HG03280 (cell line): ENCODE data around the gene EOMES.
A peak's percentile ranks its signal among the peaks of the same experiment; 100 is the strongest.
"Not testable (repeated sequence)": the region's sequence is repeated elsewhere in the genome, so short reads cannot be mapped to it uniquely, and the experiment has no call there.

Experiments used
- ATAC-seq: cut with Tn5 transposase; IDR thresholded peaks from one replicate; pipeline ENCODE4 v1.9.1; 2021; ENCODE audit warnings: mild to moderate bottlenecking, moderate library complexity; ENCODE audit not compliant: unreplicated experiment

Gene EOMES

DNA sequence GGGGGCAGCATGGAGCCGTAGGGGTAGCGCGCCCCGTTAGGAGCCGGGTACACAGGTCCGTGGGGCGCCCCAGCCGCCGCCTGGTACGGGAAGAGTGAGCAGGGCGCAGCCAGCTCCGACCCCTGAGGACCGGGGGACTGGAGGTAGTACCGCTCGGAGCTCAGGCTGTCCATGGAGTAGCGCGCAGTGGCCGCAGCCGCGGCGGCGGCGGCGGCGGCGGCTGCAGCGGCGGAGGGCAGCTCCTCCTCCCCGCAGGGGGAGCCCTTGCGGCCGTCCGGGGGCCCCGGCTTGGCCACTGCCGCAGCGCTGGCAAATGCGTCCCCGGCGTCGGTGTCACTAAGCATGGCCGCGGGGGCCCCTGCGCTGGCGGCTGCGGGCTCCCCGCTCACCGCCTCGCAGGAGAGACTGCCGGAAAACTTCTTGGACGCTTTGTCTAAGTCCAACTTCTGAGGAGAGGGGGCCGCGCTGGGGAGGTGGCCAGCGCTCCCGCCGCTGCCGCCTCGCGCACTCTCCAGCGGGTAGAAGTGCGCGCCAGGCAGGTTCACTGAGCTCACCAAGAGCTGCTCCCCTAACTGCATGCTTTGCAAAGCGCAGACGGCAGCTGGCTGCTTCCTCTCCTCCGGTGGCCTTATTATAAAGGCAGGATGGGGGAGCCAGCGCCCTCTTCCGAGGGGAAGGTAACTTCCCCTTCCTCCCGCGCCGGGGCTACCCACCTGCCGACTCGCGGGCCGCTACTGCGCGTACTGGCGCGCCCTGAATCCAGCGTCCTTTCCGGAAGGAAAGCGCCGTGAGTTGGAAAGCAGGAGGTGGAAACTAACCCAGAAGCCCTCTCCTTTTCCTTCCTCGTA is at the start of gene EOMES:
EOMES (minus strand) TSS at position 607 of the 848 bp plus-strand sequence; CDS start at position 578, 29 bp downstream.
- peak; percentile 68 for ATAC-seq

DNA sequence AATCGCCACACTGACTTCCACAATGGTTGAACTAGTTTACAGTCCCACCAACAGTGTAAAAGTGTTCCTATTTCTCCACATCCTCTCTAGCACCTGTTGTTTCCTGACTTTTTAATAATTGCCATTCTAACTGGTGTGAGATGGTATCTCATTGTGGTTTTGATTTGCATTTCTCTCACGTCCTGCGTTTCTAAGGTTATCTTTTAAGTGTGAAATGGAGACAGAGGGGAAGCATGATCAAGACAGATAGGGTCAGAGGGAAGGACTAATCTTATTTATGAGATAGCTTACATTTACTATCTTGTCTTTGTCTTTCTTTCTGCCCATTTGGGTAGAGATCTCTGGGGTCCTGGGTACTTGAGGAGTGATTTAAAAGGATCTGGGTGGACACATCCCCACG is 48.3 kb upstream of the EOMES start:
- not testable (repeated sequence) for ATAC-seq

DNA sequence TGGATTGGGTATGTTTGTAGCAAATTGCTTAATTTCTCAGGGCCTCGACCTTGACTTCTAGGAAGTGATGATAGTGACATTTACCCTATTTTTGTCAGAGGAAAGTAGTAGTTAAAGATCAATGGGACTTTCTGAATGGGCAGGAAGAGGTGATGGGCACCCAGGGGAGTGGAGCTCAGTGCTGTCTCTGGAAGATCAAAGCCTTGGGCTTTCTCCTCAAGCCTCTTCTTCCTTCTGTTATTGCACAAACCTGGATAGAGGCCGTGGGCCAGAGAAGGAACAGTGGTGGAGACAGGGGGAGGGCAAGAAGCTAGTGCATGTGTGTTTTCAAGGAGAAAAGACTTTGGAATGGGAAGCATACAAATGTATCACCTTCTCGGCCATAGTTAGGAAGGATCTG is 44.9 kb upstream of the EOMES start:
- no peak for ATAC-seq

DNA sequence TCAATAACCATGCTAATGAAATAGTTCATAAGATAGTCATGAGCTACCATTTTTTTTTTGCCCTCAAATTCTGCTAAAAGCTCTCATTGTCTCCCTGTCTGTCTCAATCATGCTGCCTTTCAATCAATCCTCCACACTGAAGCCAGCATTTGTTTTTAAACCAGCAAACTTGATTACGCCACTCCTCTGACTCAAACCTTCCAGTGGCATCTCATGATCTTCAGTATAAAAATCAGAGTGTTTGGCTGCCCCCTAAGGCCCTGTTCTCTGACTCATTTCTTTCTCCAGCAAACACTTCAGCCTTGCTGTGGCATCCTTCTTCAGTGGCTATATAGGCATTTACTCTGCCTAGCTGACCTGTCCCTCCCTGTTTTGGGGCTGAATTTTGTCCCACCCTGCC is 36.0 kb upstream of the EOMES start:
- no peak for ATAC-seq

DNA sequence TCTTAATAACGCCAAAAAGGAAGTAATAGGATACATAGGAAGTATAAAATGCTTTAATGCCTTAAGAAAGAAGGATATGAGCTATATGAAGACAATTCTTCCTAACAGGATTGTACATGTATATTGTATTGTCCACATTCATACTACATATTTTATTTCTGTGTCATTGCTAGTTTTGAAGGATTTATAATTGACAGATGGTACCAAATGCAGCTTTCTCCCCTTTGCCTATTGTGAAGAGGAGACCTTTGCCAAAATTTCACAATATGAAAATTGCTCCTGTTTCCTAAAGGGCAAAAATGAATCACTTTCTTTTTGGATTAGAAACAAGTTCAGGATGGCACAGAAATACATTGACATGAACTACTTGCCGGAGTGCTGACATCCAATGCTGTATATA is 34.8 kb upstream of the EOMES start:
- no peak for ATAC-seq

DNA sequence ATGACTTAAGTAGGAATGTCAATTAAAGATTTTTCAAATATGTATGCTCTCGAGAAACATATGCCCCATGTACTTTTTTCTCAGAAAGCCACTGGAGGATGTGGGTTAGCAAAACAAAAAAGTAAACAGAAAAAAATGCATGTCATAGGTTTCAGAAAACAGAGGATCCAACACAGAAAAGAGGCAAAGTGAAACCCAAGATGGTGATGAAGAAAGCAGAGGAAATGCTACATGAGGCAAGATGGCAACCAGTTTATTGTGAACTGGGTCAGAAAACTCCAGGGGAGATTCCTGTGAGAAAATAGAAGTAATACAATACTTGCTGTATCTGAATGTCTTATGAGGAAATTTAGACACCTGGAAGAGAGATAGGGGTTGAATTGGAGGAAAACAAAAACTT is 30.8 kb upstream of the EOMES start:
- no peak for ATAC-seq

DNA sequence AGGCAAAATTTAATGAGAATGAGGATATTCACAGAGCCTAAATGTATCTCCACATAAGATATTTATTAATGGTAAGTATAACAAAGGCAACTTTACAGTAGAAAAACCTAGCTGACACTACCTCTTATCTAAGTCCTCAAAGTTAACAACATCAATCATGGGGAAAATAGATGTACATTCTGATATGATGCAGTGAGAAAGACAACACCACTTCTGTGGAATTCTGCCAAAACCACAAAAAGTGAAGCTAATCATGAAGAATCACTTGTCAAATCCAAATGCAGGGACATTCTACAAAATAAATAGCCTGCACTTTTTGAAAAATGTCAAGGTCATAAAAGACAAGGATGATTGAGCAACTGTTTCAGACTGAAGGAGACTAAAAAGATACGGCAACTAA is 27.5 kb upstream of the EOMES start:
- ATAC-seq, result no peak

DNA sequence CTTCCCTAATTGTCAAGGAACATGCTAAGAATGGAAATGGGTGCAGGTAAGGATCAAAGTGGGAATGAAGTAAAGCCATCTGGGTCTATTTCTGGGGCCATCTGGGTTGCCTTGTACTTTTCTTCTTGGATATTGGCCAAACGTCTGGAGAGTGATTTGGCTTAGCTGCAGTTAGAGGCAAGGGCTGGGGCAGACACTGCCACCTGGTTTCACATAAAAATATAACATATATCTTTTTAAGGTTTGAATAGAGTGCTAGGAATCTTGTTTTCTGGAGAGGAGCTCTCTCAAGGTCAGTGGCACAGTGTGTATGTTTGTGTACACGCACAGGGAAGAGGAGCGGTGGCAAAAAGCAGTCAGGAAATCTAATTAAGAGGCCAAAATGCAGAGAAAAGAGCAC is 24.7 kb upstream of the EOMES start:
- ATAC-seq, result no peak

DNA sequence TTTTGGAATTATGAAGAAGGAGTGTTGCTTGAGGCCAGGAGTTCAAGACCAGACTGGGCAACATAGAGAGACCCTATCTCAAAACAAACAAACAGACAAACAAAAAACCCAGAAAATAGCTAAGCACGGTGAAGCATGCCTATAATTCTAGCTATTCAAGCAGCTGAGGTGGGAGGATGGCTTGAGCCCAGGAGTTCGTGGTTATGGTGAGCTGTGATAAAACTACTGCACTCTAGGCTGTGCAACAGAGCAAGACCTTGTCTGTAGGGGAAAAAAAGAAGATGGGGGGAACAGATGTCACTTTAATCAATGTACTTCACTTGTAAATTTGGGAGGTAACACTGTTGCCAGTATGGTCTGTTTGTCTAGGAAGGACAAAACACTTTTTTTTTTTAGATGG is 18.7 kb upstream of the EOMES start:
- no peak for ATAC-seq

DNA sequence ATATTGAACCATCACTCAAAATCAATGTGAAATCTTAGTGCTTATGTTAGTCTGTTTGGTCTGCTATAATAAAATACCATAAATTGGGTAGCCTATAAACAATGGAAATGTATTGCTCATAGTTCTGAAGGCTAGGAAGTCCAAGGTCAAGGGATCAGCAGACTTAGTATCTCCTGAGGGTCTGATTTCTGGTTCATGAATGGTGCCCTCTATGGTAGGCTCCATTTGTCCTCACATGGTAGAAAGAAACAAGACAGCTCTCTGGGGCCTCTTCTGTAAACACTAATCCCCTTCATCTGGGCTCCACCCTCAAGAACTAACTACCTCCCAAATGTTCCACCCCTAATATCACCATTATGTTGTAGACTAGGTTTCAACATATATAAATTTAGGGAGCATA is 15.0 kb upstream of the EOMES start:
- ATAC-seq, result no peak

DNA sequence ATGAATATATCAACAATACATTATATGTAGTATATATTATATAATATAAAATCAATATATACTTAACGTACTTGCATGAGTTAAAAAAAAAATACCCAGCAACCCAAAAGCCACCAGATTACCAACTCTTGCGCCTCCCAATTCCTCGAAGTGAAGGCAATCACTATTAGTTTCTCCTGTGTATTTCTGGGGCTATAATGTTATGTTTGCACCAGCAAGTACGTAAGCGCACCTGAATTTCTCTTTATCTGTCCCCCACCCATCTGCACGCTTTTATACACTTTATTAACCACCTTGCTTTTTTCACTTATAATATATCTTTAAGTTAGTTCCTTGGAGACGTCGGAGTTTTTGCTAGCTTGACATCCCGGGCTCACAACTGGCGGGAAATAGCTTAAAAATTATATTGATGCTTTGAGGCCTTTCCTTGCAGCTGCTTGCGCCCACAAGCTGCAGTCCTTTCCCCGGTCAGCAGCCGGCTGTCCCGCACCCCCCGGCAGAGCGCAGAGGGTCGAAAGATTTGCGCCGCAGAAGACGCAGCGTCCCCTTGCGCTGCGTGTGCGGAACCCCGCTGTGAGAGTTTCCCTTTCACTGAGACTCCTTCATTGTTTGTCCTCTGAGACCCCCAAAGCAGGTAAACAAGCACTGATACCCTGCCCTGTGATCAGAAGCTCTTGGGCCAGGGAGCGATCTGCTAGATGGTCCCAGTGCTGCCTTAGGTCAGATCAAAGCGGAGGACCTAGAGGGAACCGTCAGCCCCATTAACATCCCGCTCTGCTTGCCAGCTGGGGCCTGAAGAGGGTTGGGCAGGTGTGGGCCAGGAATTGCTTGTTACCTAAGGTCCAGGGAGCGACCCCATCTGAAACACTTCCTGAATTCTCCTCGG is 8.9 kb upstream of the EOMES start:
- ATAC-seq, result no peak

DNA sequence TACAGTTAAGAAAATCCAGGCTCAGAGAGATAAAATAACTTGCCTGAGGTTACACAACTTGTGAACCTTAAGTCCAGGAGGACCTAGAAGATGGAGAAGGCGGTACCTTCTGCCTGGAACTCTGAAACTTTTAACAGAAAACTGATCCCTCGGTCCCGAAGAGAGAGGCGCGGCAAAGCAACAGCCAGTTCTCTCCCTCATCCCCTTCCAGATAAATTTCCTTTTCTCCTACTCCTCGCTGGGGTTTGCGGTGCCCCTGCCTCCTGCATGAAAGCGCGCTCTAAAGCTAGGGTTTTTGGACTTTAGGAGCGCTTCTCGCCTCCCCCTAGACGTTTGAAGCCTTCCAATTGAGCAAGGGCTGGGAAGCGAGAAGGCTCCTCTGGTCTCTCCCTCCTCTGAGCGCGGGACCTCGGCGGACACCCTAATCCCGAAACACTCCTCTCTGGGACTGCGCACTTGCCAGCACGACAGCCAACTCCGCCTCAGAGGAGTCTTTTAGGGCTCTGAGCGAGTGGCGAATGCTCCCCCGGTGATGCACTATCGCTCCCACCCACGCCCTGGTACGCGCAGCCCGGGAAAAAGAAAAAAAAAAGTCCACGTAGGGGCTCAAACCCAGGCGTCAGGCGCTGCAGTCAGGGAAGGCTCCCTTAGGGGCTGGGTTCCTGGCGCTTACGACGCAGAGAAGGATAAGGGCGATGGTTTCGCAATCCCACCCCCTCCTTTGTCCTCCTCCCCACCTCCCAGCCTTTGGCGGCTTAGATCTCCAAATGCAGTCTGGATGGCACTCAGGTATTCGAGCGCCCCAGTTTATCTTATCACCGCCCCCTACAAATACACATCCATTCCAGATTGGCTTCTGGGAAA is 7.9 kb upstream of the EOMES start:
- ATAC-seq, result no peak

DNA sequence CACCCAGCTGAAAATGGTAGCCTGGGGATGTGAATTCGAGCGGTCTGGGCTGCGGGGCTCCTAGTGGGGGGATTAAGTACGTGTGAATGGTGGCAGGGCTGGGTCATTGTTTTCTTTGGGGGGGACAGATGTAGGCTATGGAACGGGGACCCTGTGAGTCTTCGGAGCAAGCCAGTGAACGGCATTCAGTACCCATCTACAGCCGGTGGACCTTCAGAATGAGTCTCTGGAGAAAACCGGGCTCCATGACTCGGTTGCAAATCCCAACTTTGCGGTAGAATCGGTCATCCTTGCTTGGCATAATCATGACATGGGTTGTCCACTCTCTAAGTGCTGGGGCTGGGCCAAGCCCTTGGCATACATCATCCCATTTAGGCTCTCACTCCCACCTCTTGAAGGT is 7.2 kb upstream of the EOMES start:
- ATAC-seq, result no peak

DNA sequence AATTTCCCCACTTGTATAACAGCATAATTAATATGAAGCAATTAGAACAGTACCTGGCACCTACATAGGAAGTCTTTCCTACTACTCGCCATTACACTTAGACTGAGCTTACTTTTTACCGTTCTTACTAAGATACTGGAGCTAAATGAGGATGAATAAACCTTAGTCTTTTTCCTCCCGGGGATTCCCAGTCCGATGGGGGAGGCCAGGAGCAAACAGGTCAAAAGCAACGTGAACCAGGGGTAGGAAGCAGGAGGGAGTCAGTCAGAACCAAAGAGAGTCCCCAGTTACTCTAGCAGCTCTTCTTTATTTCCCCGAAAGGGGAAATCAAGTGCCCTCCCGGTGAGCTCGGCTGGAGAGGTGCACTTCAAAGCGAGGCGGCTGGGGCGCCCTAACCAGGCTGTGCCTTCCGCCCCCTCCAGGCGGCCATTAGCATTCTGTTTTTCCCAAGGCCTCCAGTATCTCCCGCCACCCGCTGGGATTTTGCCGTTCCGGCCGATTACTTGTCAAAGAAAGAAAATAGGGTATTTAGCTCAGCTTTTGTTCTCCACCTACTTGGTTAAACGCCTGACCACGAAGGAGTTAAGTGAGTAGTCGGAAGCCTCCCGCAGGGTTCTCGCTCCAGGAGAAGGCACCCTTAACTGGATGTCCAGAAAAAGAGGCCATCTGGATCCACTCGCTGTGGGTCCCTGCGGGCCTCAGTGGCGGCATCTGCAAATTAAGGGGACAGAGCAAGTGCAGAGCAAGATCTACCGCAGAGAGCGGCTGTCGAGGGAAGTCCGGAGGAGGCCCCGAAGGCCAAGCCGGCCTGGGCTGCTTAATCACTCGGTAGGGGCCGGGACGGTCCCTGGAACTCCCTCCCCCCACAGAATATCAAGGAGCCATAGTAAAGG is 6.3 kb upstream of the EOMES start:
- no peak for ATAC-seq

DNA sequence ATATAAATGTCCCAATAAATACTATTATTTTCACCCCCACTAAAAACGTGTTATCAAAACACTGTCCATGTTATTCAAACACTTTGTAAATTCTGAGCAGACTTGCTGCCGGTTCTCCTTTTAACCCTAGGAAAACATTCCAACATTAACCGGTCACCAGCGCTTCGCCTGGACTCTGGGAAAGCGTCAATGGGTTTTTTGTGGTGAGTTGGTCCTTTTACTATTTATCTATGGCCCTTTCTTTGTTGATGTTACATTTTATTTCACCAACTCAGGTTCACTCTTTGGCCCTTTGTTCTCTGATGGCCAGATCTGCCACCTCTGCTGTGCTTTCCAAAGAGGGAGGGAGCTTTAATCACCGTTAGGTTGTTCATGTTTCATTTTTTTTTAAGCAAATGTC is 4.1 kb upstream of the EOMES start:
- ATAC-seq, result no peak

DNA sequence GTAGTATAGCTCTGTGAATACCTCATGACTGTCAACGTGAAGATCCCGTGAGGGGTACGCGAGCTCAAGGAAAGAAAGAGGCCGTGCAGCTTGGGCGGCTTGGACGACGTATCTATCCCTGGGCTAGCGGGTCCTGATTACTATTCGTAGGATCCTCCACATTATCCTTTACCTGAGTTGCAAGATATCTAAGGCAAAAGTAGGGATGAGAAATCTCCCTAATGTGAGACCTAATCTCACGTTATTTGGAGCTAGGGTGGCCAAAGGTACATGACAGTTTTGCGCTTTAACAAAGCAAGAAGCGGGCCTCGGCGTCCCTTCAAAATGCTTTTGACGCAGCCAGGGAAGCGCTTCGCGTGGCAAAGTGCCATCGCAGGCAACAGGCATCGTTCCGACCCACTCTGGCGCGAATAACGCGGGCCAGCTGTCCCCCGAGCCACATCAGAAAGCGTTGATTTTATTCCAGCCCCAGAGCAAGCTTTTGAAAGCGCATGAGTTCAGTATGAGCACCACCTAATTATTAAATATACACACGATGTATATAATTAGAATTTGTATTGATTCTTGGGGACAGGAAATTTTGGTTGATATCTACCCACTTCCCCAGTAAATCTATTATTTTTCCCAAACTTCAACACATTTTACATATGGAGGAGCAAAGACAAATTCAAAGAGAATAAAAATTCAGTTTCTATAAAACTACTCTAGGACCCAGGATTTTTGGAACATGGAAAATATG is 2.5 kb upstream of the EOMES start:
- no peak for ATAC-seq

DNA sequence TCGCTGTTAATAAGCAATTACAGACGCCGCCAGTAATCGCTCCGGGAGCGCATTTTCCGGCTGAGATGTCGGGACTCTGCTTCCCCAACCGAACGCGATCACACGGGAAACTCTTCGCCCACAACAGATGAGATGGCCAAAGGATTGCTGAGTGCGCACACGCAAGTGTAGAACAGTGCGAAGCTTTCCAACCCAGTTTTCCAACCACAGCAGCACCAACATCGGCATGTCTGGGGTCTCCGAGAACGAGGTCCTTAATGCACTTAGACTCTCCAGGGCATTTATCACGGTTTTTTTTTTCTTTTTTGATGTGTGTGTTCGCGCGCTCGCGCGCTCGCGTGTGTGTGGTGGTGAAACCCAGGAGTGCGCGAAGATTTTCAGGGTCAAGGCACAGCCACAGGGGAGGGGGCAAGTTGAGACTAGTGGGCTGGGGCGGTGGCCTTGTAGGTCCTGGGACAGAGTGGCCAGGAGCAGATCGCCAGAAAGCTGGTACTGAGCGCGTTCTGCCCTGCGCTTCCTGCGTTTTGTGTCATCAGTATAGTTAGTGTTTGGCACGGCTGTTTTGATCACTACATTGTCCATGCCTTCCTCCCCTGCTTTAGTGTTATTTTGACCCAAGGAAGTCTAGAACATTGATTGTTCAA is 1.8 kb upstream of the EOMES start:
- no peak for ATAC-seq

DNA sequence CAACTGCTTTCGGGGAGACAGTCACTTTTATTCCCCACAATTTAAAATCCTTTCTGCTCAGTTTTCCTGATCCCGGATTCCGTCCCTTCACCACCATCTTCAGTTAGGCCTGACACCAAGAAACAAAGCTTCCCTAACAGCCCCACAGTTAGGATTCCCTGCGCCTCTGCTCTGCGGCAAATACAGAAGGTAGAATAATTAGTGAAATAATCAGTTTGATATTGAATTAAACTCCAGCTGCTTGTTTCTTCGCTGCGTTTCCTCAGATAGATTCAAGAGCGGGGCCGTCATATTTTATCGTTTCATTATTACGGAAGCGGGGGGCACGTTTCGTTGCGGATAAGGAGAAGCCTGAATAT is 1.3 kb upstream of the EOMES start:
- no peak for ATAC-seq

DNA sequence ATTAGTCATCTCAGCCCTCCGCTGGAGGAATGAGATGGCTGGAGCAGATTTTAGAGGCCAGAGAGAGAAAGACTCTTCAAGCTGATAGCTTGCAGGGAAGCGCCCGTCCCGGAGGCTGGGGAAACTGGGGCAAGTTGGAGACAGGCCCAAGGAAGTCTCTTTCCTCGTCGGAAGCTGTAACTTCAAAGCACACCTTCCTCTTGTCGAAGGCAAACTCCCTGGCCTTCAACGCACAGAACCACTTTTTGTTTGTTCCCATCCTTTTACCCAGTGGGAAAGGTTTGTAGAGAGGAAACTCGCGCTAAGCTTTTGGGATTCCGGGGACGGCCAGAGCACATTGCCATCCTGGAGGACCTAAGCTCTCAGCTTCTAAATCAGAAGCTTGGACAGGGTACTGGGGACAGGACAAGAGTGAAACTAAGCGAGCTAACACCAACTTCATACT is 900 bp upstream of the EOMES start:
- ATAC-seq, result no peak
